Hair follicular keratinocyte (primary cell): Measurements from ENCODE around the gene DEFB128. TPM values are rescaled to one million over a fixed set of nuclear protein-coding genes. Genes with fewer than 3 reads are reported as not detected.

ENCODE experiments used
- total RNA-seq: library from RNA; depleted of rRNA; stranded (reverse); fragments of >200 nt; gene quantifications from 2 replicates; pipeline ENCODE4 v1.2.3, GENCODE V29; 2015

DEFB128 gene
- not detected in 2 replicates for total RNA-seq

GRCh38 chr20:189611-190010 is at the start of gene DEFB128:
DEFB128 (minus strand) TSS chr20:189711; CDS start chr20:189623, 88 bp downstream.

DNA sequence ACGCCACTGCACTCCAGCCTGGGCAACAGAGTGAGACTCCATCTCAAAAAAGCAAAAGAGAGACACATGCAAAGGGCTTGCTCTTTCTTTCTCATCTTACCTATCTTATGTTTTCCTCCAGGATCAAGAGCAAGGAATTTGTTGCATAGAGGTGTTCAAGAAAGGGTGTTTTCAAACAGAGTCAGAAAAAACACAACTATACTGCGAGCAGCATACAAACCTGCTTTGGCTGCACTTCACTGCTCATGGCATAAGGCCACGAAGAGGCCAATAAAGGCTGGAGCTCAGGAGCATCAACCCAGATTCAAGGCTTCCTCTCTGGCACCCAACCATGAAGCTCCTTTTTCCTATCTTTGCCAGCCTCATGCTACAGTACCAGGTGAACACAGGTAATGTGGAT is 37.4 kb upstream of the DEFB128 start, which contains the start of gene DEFB129:
DEFB129 (plus strand) TSS at position 301 of the 400 bp plus-strand sequence; CDS start at position 332, 31 bp downstream.

GRCh38 chr20:157154-157553 is 32.4 kb downstream of the DEFB128 start, which contains the start of gene DEFB127:
DEFB127 (plus strand) TSS chr20:157454; CDS start chr20:157545, 91 bp downstream.

DNA sequence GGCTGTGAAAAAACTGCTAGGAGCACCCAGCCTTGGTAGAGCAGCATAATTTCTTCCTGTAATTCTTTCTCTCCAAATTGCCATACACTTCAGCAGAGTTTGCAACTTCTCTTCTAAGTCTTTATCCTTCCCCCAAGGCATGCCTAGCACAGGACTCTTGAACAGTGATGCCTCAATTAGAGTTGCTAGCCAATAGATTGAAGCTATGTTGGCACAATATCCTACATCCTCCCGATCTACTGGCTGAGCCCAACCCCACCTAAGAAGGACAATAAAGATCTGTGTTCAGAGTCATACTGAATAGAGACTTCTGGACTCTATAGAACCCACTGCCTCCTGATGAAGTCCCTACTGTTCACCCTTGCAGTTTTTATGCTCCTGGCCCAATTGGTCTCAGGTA is 47.2 kb downstream of the DEFB128 start, which contains the start of gene DEFB126:
DEFB126 (plus strand) TSS at position 301 of the 400 bp plus-strand sequence; CDS start at position 340, 39 bp downstream.

Other genes with a start within 250 kb of the DEFB128 start
- gene DEFB125, start 102.0 kb downstream of the DEFB128 start, total RNA-seq: not detected in 2 replicates
- gene DEFB126, start 47.1 kb downstream of the DEFB128 start, total RNA-seq: not detected in 2 replicates
- not detected in 2 replicates for gene DEFB127, start 32.3 kb downstream of the DEFB128 start, total RNA-seq
- gene DEFB129, start 37.5 kb upstream of the DEFB128 start, total RNA-seq: not detected in 2 replicates
- not detected in 2 replicates for gene DEFB132, start 68.0 kb upstream of the DEFB128 start, total RNA-seq
- gene C20orf96, start 101.0 kb upstream of the DEFB128 start, total RNA-seq: 0.15 and 0.23 TPM in 2 replicates
- 9.2 and 11.5 TPM in 2 replicates for gene ZCCHC3, start 107.9 kb upstream of the DEFB128 start, total RNA-seq
- gene SOX12, start 135.8 kb upstream of the DEFB128 start, total RNA-seq: 6.6 and 8.9 TPM in 2 replicates
- 38.7 and 58.4 TPM in 2 replicates for gene NRSN2, start 157.4 kb upstream of the DEFB128 start, total RNA-seq
- 309 and 564 TPM in 2 replicates for gene TRIB3, start 191.0 kb upstream of the DEFB128 start, total RNA-seq
- 190 and 417 TPM in 2 replicates for gene RBCK1, start 218.6 kb upstream of the DEFB128 start, total RNA-seq